CD1c-positive myeloid dendritic cell (primary cell): ENCODE data around the gene SEC22A.

Experiments used
- DNase-seq: peaks from one replicate; pipeline ENCODE4 v3.0.0-alpha.2; 2016; ENCODE audit errors: extremely low spot score

The SEC22A gene, protein sequence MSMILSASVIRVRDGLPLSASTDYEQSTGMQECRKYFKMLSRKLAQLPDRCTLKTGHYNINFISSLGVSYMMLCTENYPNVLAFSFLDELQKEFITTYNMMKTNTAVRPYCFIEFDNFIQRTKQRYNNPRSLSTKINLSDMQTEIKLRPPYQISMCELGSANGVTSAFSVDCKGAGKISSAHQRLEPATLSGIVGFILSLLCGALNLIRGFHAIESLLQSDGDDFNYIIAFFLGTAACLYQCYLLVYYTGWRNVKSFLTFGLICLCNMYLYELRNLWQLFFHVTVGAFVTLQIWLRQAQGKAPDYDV

GRCh38 chr3:123201557-123202427 lies at the start of gene SEC22A:
TSS of gene SEC22A (plus strand) at chr3:123201943. CDS start at chr3:123209218, 7,275 bp downstream.
- peak; percentile 94 for DNase-seq

DNA sequence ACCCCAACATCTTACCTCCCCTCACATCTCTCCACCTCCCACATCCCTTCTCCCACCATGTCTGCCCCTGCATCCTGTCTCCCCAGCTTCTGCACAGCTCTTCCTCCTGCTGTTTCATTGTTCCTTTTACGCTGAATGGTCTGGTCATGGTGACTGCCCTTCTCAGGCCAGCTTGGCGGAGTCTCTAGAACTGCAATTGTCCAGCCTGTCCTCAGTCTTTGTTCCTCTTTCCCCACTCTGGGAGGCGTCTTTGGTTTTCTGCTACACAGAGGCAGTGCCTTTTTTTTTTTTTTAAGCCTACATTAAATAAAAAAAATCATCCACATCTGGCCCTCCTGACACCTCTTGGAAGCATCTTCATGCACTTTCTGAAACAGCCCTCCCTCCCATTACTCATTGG lies 49.1 kb upstream of the SEC22A start:
- peak; percentile 48 for DNase-seq

DNA sequence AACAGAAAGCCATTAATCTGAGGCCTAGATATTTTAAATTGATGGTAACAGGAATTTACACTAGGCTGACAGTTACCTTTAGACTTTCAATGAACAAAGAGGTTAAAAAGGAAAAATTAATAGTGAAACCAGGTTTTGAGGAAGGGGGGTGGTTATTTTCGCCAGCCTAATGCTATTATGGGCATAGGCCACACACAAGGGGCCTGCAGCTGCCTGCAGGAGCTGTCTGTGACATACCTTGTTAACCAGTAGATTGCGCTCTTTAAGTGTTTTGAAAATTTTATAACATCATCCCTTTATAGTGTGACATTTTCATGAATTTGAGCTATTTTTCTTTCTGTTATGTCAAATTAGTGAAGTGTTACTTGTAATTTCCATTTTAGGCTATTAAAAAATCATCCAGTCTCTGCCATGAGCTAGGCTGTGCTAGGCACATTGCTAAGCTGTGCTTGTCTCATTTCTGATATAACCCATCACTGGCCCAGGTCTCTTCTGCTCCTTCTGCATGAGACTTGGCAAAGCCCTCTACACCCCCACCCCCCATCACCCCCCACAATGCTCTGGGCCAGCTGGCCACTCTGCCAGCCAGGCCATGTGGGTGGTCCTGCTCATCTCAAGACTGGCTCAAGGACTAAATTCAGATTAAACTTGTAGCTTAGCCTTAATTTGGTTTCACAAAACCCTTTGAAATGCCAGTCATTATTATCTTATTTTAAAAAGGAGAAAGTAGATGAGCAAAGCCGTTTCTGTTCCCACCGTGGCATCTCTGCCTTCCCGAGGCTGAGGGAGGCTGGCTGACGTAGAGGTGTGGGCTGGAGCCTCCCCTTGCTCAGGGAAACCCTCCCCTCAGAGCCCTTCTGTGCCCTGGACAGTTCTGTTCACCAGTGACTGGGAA lies 48.4 kb upstream of the SEC22A start:
- peak; percentile 21 for DNase-seq

DNA sequence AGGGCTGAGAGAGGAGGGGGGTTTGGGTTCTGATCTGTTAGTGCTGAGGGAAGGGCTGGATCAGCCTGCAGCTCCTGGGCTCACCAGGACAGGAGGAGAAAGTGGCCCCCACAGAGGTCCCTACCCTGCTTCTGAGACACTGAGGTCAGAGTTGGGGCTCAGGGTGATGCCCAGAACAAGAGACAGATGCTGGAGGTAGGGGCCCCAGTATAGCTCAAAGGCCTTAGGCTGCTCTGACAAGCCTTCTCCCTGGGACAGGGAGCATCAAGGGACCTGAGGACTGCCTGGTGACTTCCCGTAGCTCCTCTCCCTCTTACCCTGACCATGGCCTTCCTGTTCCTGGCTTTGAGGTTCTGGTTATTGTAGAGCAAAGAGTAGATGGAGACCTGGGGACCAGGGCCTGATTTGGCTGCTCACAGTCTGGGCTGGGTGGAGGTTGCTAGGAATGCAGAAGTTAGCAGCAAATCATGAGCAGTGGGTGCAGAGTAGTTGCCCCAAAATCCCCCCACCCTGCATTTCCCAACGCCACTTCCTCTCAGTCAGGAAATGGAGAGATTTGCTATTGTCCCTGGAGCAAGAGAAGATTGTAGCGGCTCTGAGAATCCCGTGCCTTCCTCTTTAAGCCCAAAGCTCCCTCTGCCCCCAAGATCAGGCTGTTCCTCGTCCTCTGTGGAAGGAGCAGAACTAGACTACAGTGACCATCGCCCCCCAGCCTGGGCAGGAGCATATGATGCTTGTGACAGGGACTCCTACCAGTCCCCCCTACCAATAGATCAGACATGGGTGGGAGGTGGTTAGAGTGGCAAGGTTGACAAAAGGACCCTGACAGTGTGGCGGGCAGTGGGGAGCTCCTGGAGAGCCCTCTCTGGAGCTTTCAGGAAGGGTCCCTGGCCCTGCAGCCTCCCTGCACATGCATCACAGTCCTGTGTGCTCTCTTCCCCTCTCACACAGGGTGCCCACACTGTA lies 47.4 kb upstream of the SEC22A start:
- peak; percentile 35 for DNase-seq

GRCh38 chr3:123155471-123156011 lies 46.2 kb upstream of the SEC22A start:
- no peak for DNase-seq

GRCh38 chr3:123156276-123156995 lies 45.3 kb upstream of the SEC22A start:
- no peak for DNase-seq

GRCh38 chr3:123157209-123157597 lies 44.5 kb upstream of the SEC22A start:
- no peak for DNase-seq

GRCh38 chr3:123157598-123158287 lies 44.0 kb upstream of the SEC22A start:
- no peak for DNase-seq

- DNase-seq, result no peak
Observed at GRCh38 chr3:123158330-123158729, 43.4 kb upstream of the SEC22A start.

DNA sequence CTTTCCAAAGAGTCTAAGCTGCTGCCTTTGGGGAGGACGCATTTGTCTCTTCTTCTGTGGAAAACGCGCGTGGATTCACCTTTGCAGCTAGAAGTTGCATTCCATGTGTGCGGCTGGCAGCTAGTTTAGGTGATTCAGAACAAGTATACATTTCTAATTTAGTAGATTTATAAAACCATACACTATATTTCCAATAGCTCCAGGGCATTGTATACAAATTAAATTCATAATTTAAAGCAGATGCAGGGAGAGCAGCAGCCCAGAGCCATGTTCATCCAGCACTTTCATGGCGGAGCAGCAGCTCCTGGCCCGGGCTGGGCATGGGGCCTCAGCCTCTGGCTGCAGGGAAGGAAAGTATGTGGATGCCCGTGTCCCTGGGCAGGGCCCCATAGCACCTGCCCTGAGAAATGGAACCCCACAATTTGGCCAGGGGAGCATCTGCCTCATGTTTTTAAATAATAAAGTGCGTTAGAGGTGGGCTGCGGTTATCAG lies 42.8 kb upstream of the SEC22A start:
- DNase-seq, result no peak

GRCh38 chr3:123159926-123160635 lies 41.7 kb upstream of the SEC22A start:
- no peak for DNase-seq

DNA sequence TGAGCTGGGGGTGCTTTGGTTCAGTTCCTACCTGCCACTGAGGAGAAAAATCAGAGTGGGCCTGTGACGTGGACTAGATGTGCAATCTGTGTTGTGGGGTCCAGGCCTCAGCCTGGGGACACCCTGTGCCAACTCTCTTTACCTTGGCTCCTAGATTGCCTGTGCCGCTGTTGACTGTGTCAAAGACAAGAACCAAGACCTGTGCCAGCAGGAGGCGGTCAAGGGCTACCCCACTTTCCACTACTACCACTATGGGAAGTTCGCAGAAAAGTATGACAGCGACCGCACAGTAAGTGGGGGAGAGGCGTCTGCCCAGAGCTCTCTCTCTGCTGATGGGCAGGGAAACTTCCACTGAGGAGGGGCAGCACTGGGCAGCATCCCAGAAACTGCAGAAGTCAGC lies 40.6 kb upstream of the SEC22A start:
- no peak for DNase-seq

DNA sequence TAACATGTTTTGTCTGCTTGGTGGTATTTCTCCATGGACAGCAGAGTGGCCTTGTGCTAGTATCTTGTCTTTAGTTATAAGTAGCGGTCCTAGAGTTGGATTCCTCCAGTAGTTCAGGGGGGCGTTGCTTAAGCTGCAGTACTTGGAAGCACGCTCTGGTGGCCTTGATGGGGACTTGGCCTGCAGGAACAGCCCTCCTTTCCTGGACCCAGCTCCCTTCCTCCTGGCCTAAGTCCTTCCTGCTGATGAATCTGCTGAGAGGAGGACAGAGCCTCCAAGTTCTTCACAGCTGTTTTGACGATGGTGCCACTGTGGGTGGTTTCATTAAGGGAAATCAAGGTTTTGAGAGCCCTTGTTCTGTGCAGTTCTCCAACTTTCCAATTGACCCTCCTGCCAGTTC lies 38.6 kb upstream of the SEC22A start:
- no peak for DNase-seq

DNA sequence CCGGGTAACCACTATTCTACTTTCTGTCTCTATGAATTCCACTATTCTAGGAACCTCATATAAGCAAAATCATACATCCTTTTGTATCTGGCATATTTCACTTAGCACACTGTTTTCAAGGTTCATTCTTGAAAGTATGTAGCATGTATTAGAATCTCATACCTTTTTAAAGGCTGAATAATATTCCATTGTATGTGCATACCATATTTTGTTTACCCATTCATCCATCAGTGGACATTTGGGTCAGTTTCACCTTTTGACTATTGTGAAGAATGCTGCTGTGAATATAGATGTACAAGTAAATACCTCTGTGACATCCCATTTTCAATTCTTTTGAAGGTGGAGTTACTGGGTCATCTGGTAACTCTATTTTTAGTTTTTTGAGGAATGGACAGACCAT lies 36.6 kb upstream of the SEC22A start:
- no peak for DNase-seq

GRCh38 chr3:123167686-123168085 lies 34.1 kb upstream of the SEC22A start:
- DNase-seq, result no peak

DNA sequence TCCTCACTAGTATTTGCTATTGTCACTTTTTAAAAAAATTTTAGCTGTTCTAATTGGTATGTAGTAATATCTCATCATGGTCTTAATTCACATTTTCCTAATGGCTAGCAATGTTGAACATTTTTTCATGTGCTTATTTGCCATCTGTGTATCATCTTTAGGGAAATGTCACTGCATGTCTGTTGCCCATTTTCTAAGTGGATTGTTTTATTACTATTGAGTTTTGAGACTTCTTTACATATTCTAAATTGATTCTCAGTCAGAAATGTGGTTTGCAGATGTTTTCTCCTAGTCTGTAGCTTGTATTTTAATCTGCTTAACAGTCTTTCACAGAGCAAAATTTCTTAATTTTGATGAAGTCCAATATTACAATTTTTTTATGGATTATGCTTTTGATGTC lies 33.6 kb upstream of the SEC22A start:
- no peak for DNase-seq

DNA sequence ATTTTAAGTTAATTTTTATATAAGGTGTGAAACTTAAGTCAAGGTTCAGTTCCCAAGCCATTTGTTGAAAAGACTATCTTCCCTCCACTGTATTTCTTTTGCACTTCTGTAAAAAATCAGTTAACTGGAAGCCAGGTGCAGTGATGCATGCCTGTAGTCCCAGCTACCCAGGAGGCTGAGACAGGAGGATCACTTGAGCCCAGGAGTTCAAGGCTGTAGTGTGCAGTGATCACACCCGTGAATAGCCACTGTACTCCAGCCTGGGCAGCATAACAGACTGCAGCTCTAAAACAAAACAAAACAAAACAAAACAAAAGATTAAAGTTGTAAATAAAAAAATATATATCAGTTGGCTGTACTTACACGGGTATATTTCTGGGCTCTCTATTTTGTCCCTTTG lies 33.1 kb upstream of the SEC22A start:
- no peak for DNase-seq

GRCh38 chr3:123169492-123169929 lies 32.2 kb upstream of the SEC22A start:
- DNase-seq, result no peak
